HepG2 (cell line): ENCODE data around the gene RRP9. TPM values are rescaled to one million over a fixed set of nuclear protein-coding genes. Genes with fewer than 3 reads are reported as not detected.

Experiments
- AGO2 ChIP-seq: fragments of 200-400 bp; formaldehyde crosslinking; optimal IDR thresholded peaks from 2 replicates; pipeline ENCODE3; 2017; ENCODE audit warnings: mild to moderate bottlenecking, low read depth, low read length, moderate library complexity
- ATF3 ChIP-seq: sonication (generic); formaldehyde crosslinking; IDR thresholded peaks from 2 replicates; pipeline ENCODE4 v1.4.0; 2020; ENCODE audit warnings: missing genetic modification reagents
- CEBPG ChIP-seq: IDR thresholded peaks from 2 replicates; pipeline ENCODE4 v1.6.1; 2016
- ESRRA ChIP-seq: sonication (generic); formaldehyde crosslinking; IDR thresholded peaks from 2 replicates; pipeline ENCODE4 v1.5.1; 2020; ENCODE audit warnings: mild to moderate bottlenecking, low read depth, missing genetic modification reagents
- MEIS1 ChIP-seq: sonication (generic); formaldehyde crosslinking; IDR thresholded peaks from 2 replicates; pipeline ENCODE4 v1.9.0; 2021; ENCODE audit warnings: mild to moderate bottlenecking, missing genetic modification reagents, moderate library complexity, borderline replicate concordance
- NCOR1 ChIP-seq: fragments of 200-600 bp; sonication (generic); IDR thresholded peaks from 2 replicates; pipeline ENCODE4 v1.7.0; 2017; ENCODE audit warnings: antibody characterized with exemption, low read length, borderline replicate concordance
- PHF21A ChIP-seq: sonication (generic); formaldehyde crosslinking; IDR thresholded peaks from 2 replicates; pipeline ENCODE4 v1.5.0; 2020; ENCODE audit warnings: mild to moderate bottlenecking, missing genetic modification reagents
- UBTF ChIP-seq: sonication (generic); formaldehyde crosslinking; IDR thresholded peaks from 2 replicates; pipeline ENCODE4 v1.4.0; 2020; ENCODE audit warnings: mild to moderate bottlenecking, missing genetic modification reagents
- XBP1 ChIP-seq: sonication (generic); formaldehyde crosslinking; IDR thresholded peaks from 2 replicates; pipeline ENCODE4 v1.5.0; 2020; ENCODE audit warnings: missing genetic modification reagents
- ZBTB3 ChIP-seq: sonication (generic); formaldehyde crosslinking; IDR thresholded peaks from 2 replicates; pipeline ENCODE4 v1.4.0; 2020; ENCODE audit warnings: low read depth, mild to moderate bottlenecking, moderate library complexity, missing genetic modification reagents, borderline replicate concordance
- ZBTB49 ChIP-seq: sonication (generic); formaldehyde crosslinking; IDR thresholded peaks from 2 replicates; pipeline ENCODE4 v1.4.0; 2020; ENCODE audit warnings: missing genetic modification reagents, borderline replicate concordance
- ZNF251 ChIP-seq: sonication (generic); formaldehyde crosslinking; IDR thresholded peaks from 2 replicates; pipeline ENCODE4 v1.9.0; 2021; ENCODE audit warnings: mild to moderate bottlenecking, missing genetic modification reagents
- ZNF275 ChIP-seq: sonication (generic); formaldehyde crosslinking; IDR thresholded peaks from 2 replicates; pipeline ENCODE4 v1.8.0; 2022; ENCODE audit warnings: missing genetic modification reagents, mild to moderate bottlenecking, inconsistent platforms, borderline replicate concordance
- ZNF281 ChIP-seq: sonication (generic); formaldehyde crosslinking; IDR thresholded peaks from 2 replicates; pipeline ENCODE4 v1.4.0; 2020; ENCODE audit warnings: missing genetic modification reagents, borderline replicate concordance
- ZNF282 ChIP-seq: fragments of 450-650 bp; IDR thresholded peaks from 2 replicates; pipeline ENCODE4 v1.6.1; 2018; ENCODE audit not compliant: partially characterized antibody
- ZNF510 ChIP-seq: sonication (generic); formaldehyde crosslinking; IDR thresholded peaks from 2 replicates; pipeline ENCODE4 v1.4.0; 2020; ENCODE audit warnings: low read depth, mild to moderate bottlenecking, missing genetic modification reagents
- ZNF564 ChIP-seq: sonication (generic); formaldehyde crosslinking; IDR thresholded peaks from 2 replicates; pipeline ENCODE4 v1.8.1; 2023; ENCODE audit warnings: mild to moderate bottlenecking, missing genetic modification reagents
- ZNF724P ChIP-seq: sonication (generic); formaldehyde crosslinking; IDR thresholded peaks from 2 replicates; pipeline ENCODE4 v1.8.0; 2022; ENCODE audit warnings: missing genetic modification reagents, borderline replicate concordance
- ZSCAN22 ChIP-seq: sonication (generic); formaldehyde crosslinking; IDR thresholded peaks from 2 replicates; pipeline ENCODE4 v1.4.0; 2020; ENCODE audit warnings: mild to moderate bottlenecking, missing genetic modification reagents
- polyA plus RNA-seq, 8 experiments: library from polyadenylated mRNA; depleted of rRNA in 3 of 8; stranded (reverse) in 7 of 8; unstranded in 1 of 8; fragments of >200 nt; fragmentation: Illumina TruSeq in 4 of 8; extraction: Trizol in 4 of 8; gene quantifications; 2 replicates each; pipeline versions ENCODE4 v1.2.1 to v1.2.3, GENCODE V29; 2011 to 2016; ENCODE audit warnings: low read depth in 4 of 8, missing spikeins in 1 of 8, mixed read lengths in 1 of 8; ENCODE audit not compliant: insufficient read depth in 1 of 8
- total RNA-seq, 5 experiments: library from RNA; depleted of rRNA; stranded (reverse); fragments of >200 nt; fragmentation: Illumina TruSeq; extraction: Trizol; gene quantifications; 2 replicates each; pipeline ENCODE4 v1.2.3, GENCODE V29; 2016; ENCODE audit warnings: low read depth in 1 of 5

RRP9 gene
- total and polyA plus RNA-seq, 2 of the 13 experiments (the other 11 are each of a cell fraction or from before 2014, with no cell fraction given): 14.8 to 44.0 TPM

- TF ChIP-seq UBTF (CRISPR knock-in tag): 0 out of 2 replicates have a peak, but pooled peaks have one; percentile 6
- TF ChIP-seq ZBTB49 (CRISPR knock-in tag): 0 out of 2 replicates have a peak, but pooled peaks have one; percentile 7
- TF ChIP-seq XBP1 (CRISPR knock-in tag): no peak
- no peak for TF ChIP-seq PHF21A (CRISPR knock-in tag)
- TF ChIP-seq ZNF275 (CRISPR knock-in tag): 0 out of 2 replicates have a peak, but pooled peaks have one; percentile 2
- TF ChIP-seq ZNF282: no peak
- no peak for TF ChIP-seq ATF3 (CRISPR knock-in tag)
- no peak for TF ChIP-seq ESRRA (CRISPR knock-in tag)
- no peak for TF ChIP-seq CEBPG (CRISPR knock-in tag)
- TF ChIP-seq ZNF510 (CRISPR knock-in tag): no peak
- TF ChIP-seq NCOR1: 0 out of 2 replicates have a peak, but pooled peaks have one; percentile 19
- 0 out of 2 replicates have a peak, but pooled peaks have one; percentile 1 for TF ChIP-seq ZNF251 (CRISPR knock-in tag)
- TF ChIP-seq ZNF281 (CRISPR knock-in tag): peak; percentile 68
- 0 out of 2 replicates have a peak, but pooled peaks have one; percentile 4 for TF ChIP-seq MEIS1 (CRISPR knock-in tag)
- TF ChIP-seq ZNF564: no peak
- TF ChIP-seq ZBTB3 (CRISPR knock-in tag): 0 out of 2 replicates have a peak, but pooled peaks have one; percentile 17
- peak; percentile 81 for TF ChIP-seq AGO2
- no peak for TF ChIP-seq ZNF724P
- TF ChIP-seq ZSCAN22 (CRISPR knock-in tag): no peak
These were observed 1.1 kb upstream of the RRP9 start (continued) for GRCh38 chr3:51942603-51943450.
